Epithelial cell of proximal tubule (primary cell): ENCODE measurements around the gene PARD3B. TPM values are rescaled to one million over a fixed set of nuclear protein-coding genes. Genes with fewer than 3 reads are reported as not detected.
"Not testable (repeated sequence)": the region's sequence is repeated elsewhere in the genome, so short reads cannot be mapped to it uniquely, and the experiment has no call there.

Experiments
- DNase-seq: peaks from one replicate; pipeline ENCODE4 v3.0.0-alpha.2; 2011; ENCODE audit warnings: low read depth
- H3K4me3 ChIP-seq: 2 replicates; pipeline ENCODE4 v1.5.1; 2011; ENCODE audit warnings: low read depth, mild to moderate bottlenecking, low read length
- CTCF ChIP-seq: conservative IDR thresholded peaks from 2 replicates; pipeline ENCODE4 v1.5.1; 2012; ENCODE audit warnings: low read depth, mild to moderate bottlenecking, low read length
- total RNA-seq: library from RNA; depleted of rRNA; stranded (reverse); fragments of >200 nt; gene quantifications from 2 replicates; pipeline ENCODE4 v1.2.3, GENCODE V29; 2015

PARD3B gene
- total RNA-seq, 1 donor from 2014 or later, result 3.6 TPM

- DNase-seq, result no peak
- no peak for TF ChIP-seq CTCF
- H3K4me3 ChIP-seq, result no peak overlapping the region
These were observed 665.2 kb downstream of the PARD3B start for GRCh38 chr2:205210494-205210893.

DNA sequence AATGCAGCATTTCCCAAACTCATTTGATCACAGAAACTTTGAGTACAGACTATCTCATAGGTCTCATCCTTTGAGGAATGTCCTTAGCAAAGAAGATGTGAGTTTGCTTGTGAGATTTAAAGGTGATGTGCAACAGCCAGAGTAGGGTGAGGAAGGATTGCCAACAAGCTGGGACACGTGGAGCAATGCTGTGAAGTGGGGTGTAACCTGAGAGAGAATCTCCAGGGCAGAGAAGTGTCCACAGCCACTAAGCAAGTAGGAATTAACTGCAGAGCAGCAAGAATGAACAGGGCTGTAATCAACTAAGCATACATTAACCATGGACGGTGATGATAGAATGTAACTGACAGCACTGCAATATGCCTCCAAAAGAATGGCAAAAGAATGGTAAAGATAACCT, 667.1 kb downstream of the PARD3B start:
- DNase-seq, result no peak
- H3K4me3 ChIP-seq, result no peak overlapping the region
- no peak for TF ChIP-seq CTCF

- DNase-seq, result no peak
- H3K4me3 ChIP-seq, result no peak overlapping the region
- TF ChIP-seq CTCF, result no peak
These were observed 670.8 kb downstream of the PARD3B start for GRCh38 chr2:205216092-205216491.

- H3K4me3 ChIP-seq, result no peak overlapping the region
- no peak for TF ChIP-seq CTCF
- no peak for DNase-seq
These were observed 671.3 kb downstream of the PARD3B start for GRCh38 chr2:205216580-205216979.

DNA sequence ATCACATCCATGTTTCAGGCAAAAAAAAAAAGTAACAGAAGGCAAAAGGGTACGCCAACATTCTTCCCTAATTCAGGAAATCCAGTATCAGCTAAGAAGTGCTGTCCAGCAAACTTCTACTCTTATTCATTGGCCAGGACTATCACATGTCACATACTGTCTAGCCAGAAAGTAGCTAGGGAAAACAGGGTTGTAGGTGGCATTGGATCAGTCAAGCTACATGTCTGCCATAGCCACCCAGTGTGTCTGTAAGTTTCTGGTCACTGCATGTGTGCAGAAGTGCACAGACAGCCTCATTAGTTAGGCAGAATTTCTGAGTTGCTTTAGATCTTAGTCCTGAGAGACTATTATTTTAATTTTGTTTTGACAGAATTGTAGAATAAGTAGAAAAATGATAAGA, 671.7 kb downstream of the PARD3B start:
- no peak overlapping the region for H3K4me3 ChIP-seq
- no peak for TF ChIP-seq CTCF
- no peak for DNase-seq

DNA sequence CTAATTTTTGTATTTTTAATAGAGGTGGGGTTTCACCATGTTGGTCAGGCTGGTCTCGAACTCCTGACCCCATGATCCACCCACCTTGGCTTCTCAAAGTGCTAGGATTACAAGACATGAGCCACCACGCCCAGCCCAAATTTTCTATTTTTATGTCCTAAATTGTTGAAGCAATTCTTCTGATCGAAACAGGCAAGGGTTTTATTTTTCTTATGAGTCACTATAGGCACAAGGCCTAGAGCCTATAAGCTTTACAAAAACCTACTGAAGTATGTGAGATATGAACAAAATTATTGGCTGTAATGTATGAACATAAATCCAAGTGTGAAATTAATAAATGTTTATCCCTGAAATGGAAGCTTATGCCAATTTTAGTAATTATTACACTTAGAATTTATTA, 672.8 kb downstream of the PARD3B start:
- H3K4me3 ChIP-seq, result no peak overlapping the region
- DNase-seq, result no peak
- no peak for TF ChIP-seq CTCF

- not testable (repeated sequence) for H3K4me3 ChIP-seq, DNase-seq
These were observed 673.5 kb downstream of the PARD3B start for GRCh38 chr2:205218816-205219215.

DNA sequence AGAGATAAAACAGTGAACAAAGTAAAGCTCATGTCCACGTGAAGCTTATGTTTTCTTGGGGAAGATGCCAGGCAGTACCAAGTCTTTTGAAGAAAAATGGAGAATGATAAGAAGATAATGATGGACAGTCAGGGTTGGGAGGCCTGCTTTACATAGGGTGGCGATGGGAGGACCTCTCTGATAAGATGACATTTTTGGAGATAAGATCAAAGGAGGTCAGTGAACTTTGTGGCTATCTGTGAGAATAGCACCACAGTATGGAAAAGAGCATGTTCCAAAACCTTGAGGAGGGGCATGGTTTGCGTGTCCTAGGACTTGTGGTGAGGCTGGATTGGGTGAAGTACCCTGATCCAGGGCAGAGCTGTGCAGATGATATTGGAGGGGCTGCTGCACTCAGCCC, 675.3 kb downstream of the PARD3B start:
- no peak for TF ChIP-seq CTCF
- no peak for DNase-seq
- no peak overlapping the region for H3K4me3 ChIP-seq
